GM21723 (cell line): ENCODE results near the gene CADM1.

Source experiments
- ATAC-seq: cut with Tn5 transposase; IDR thresholded peaks from one replicate; pipeline ENCODE4 v1.9.1; 2021; ENCODE audit warnings: mild to moderate bottlenecking, moderate library complexity; ENCODE audit not compliant: unreplicated experiment

The CADM1 gene

DNA sequence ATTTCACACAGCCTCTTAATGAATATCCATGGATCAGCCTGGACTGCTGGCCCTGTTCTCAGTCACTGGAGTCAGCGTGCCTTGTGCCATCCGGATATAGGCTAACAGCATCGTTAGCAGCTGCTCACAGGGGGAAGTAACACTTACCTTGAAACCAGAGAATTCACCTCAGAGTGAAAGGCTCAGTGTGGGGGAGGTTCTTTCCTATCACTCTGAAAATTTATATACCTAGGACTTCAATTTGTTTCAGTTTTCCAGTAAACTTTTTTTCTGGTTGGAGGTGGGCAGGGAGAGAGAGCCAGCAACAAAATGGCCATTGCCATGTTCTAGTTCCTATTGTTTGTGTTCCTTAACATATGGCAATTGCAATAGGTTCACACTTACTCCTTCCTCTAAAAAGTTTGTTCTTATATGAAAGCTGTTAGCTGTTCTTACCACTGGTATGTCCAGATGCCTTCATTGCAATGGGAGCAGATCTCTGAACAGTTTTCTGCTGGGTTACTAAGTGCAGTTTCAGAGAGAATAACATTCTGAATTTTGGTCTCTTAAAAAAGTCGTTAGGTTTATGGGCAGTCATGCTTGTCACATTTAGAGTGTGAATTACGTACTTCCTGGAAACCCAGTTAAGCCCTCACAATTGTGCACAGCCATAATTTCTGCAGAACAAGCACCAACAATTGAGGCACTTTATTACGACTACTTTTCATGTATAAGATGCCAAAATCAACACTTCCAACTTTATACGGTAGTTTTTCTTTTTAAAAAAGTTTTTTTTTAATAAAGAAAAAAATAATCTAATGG, 247.6 kb downstream of the CADM1 start:
- ATAC-seq = peak; percentile 98

GRCh38 chr11:115255006-115255762, 249.0 kb downstream of the CADM1 start:
- no peak for ATAC-seq

- no peak for ATAC-seq
Observed at GRCh38 chr11:115251126-115251525, 253.1 kb downstream of the CADM1 start.

DNA sequence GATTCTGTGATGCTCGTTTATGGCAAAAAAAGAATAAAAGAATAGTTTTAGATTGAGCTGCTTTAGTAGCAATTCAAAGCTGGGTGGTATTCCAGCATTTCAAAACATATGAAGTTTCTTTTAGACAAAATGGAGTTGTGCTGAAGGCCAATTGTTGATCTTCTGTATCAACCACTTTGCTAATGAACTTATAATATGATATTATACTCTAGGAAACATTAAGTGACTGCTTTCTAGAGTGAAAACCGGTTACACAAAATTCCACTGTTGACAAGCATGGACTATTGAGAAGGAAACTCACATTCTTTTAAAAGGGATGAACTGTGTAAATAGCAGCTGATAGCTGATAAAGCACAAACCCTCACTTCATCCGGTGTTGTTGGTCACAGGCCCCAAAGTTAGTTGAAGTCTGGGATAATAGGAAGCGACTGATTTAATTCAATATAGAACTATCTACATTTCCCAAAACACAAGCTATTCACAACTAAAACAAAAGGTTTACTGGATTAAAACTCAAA, 255.1 kb downstream of the CADM1 start:
- no peak for ATAC-seq

DNA sequence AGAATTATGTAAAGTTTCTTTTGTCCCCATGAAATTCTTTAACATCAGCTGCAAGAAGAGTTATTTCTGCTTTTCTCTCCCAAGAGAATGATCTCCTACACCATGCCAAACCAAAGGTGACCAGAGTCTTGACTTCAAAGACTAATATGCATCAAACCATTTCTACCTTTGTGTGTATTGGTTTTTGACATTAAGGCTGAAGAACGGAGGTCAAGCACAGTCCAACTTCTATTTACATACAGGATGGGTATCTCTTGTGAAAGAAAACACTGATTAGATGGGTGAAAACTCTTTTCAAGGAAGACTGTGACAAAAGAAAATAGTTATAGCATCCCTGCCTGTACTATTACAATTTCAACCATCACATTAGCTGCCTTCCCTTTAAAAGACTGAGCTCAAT, 256.3 kb downstream of the CADM1 start:
- no peak for ATAC-seq

DNA sequence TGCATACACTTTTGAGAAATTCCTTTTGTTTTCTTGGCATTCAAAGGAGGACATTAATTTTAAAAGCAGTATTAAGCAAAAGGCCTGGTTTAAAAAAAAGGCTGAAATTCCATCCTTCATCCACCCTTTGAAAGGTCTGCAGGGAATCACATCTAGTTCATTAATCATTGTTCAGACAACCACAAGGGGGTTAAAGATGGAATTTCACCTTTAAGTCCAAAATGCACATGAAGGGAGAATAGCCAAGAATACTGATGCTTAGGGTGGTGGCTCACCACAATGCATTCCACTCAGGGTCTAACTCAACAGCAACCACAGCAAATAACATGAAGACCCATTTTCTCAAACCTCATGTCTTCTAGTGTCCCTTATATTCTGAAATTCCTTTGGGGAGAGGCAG, 256.9 kb downstream of the CADM1 start:
- ATAC-seq = no peak

- ATAC-seq = no peak
Observed at GRCh38 chr11:115244758-115245157, 259.5 kb downstream of the CADM1 start.

DNA sequence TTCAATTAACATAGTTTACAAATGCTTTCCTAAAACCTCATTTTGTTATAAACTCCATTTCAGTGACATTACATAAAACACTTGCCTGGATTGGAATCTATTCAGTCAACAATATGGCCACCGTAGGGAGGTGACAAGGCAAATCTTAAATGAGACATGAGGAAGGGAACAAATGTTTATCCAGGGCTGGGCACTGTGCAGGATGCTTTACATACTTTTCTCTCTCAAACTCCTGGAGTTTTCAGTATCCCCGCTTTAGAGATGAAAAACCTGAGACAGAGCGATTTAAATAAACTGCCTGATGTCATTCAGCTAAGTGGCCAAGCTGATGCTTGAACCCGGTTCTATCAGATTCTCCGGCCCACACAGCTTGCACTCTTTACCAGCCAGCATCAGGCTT, 259.9 kb downstream of the CADM1 start:
- no peak for ATAC-seq

GRCh38 chr11:115242982-115243381, 261.2 kb downstream of the CADM1 start:
- ATAC-seq = no peak

- no peak for ATAC-seq
Observed at GRCh38 chr11:115241899-115242298, 262.3 kb downstream of the CADM1 start.

DNA sequence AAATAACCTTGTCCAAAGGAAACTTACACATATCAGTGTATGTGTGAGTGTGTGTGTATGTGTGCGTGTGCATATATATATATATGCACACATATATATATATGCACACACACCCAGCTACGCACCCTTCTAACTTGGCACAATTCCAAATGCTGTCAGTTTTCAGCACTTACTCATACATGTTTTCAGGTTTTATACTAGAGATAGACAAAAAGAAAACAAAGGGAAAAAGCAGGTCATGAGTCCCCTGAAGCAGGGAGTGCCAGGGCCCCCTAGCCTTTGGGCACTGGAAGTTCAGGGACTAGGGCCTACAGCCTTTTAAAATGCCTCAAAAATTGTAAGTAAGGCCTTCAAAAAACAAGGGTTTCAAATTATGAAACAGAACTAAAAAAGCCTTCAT, 265.4 kb downstream of the CADM1 start:
- no peak for ATAC-seq

DNA sequence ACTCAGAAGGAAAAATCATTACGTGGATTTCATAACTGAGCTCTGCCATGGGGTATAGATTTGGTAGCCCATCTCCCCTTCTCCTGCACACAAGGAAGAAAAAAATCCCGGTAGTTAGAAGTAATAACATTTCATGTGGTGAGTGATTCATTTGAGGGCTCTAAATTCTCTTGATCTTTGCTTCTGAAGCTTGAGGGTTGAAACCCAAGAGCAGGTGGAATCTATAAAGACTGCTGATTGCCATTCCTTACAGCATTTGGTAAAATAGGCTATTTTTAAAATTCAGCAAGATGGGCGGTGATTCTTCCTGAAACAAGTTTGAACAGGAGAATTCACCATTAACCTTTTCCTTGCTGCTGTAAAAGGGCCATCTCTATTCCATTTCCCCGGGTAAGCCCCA, 266.1 kb downstream of the CADM1 start:
- ATAC-seq = no peak

GRCh38 chr11:115237578-115237977, 266.6 kb downstream of the CADM1 start:
- ATAC-seq = no peak

DNA sequence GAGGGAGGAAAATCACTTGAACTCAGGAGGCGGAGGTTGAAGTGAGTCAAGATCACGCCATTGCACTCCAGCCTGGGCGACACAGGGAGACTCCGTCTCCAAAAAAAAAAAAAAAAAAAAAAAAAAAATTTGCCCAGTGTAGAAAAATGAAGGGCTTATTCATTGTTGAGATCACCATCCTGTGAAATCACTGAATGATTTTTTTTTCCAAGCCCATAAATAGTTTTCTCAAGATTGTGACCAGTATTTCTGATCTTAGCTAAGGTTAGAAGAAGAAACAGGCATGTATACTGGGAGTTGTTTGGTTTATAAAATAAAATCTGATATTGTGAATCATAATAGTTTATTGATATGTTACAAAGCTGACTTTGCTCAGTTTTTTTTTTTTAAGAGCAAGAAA, 269.4 kb downstream of the CADM1 start:
- ATAC-seq = no peak

DNA sequence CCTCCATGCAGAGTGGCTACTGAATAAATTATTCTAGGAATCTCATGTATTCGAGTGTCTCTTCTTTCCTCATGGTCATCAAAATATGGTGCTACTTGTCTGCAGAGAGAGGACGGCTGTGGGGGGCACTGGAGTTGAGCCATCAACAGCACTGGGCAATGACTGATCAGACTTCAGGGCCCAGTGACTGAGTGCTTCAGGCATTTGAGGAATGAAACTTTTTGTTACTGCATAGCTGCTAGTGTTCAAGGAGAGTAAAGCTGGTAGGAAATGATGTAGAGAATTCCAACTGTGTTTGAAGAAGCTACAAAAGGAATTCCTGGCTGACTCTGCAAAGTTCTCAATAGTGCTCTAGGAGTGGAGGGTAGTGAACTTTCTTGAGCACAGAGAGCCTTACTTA, 277.7 kb downstream of the CADM1 start:
- no peak for ATAC-seq

DNA sequence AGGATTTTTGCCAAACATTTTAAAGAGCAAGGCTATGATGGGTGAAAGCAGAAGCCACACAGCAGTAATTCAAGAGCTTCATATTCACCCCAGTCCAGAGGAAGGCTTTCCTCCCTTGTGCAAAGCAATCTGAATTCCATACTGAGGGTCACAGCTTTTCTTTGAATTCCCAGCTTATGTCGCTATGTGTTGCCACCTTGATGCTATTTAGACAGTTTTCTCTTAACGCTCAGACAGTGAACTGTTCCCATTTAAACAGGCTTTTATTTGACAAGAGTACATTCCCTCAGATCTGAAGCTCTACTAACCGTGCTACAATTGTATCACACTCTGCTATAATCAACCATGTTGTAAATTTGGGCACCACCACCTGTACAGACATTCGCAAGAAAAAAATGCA, 279.7 kb downstream of the CADM1 start:
- ATAC-seq = no peak

- ATAC-seq = peak; percentile 40
Observed at GRCh38 chr11:115222863-115223530, 281.2 kb downstream of the CADM1 start.

- ATAC-seq = peak; percentile 96
Observed at GRCh38 chr11:115222218-115222862, 281.9 kb downstream of the CADM1 start.

GRCh38 chr11:115221461-115222069, 282.6 kb downstream of the CADM1 start:
- ATAC-seq = peak; percentile 46

- ATAC-seq = no peak
Observed at GRCh38 chr11:115220911-115221310, 283.3 kb downstream of the CADM1 start.

- no peak for ATAC-seq
Observed at GRCh38 chr11:115220423-115220822, 283.8 kb downstream of the CADM1 start.
